H9 (cell line): ENCODE results near the gene ZMAT3. TPM values are rescaled to one million over a fixed set of nuclear protein-coding genes. Genes with fewer than 3 reads are reported as not detected.

Source experiments
- DNase-seq: peaks from one replicate; pipeline ENCODE4 v3.0.0-alpha.2; 2017
- H2AFZ ChIP-seq: one replicate; pipeline ENCODE4 v1.6.1; 2013; ENCODE audit warnings: mild to moderate bottlenecking, low read length, control low read depth, moderate library complexity
- H2AK5ac ChIP-seq: 2 replicates; pipeline ENCODE4 v1.6.1; 2013; ENCODE audit warnings: low read length, control low read depth, mixed read lengths; ENCODE audit not compliant: insufficient read length
- H2BK120ac ChIP-seq: one replicate; pipeline ENCODE4 v1.6.1; 2013; ENCODE audit warnings: low read depth, mild to moderate bottlenecking, low read length, control low read depth, inconsistent platforms; ENCODE audit not compliant: poor library complexity, severe bottlenecking
- H2BK12ac ChIP-seq: 2 replicates; pipeline ENCODE4 v1.6.1; 2013; ENCODE audit warnings: low read length, control low read depth, mixed read lengths, low read depth; ENCODE audit not compliant: insufficient read length
- H2BK15ac ChIP-seq: 2 replicates; pipeline ENCODE4 v1.6.1; 2013; ENCODE audit warnings: low read depth, low read length, control low read depth
- H2BK20ac ChIP-seq: one replicate; pipeline ENCODE4 v1.6.1; 2013; ENCODE audit warnings: low read depth, mild to moderate bottlenecking, low read length, control low read depth, inconsistent platforms; ENCODE audit not compliant: poor library complexity, severe bottlenecking
- H2BK5ac ChIP-seq: 2 replicates; pipeline ENCODE4 v1.6.1; 2013; ENCODE audit warnings: low read length, control low read depth, mixed read lengths; ENCODE audit not compliant: insufficient read length
- H3K14ac ChIP-seq: 2 replicates; pipeline ENCODE4 v1.6.1; 2013; ENCODE audit warnings: low read length, control low read depth; ENCODE audit not compliant: insufficient read depth
- H3K18ac ChIP-seq: 2 replicates; pipeline ENCODE4 v1.6.1; 2013; ENCODE audit warnings: low read depth, mild to moderate bottlenecking, mixed read lengths, low read length, control low read depth; ENCODE audit not compliant: insufficient read length
- H3K23ac ChIP-seq: 2 replicates; pipeline ENCODE4 v1.6.1; 2013; ENCODE audit warnings: low read length, control low read depth, mixed read lengths, low read depth; ENCODE audit not compliant: insufficient read length
- H3K23me2 ChIP-seq: 2 replicates; pipeline ENCODE4 v1.6.1; 2013; ENCODE audit warnings: low read depth, mild to moderate bottlenecking, mixed read lengths, low read length, control low read depth; ENCODE audit not compliant: insufficient read length, poor library complexity, severe bottlenecking
- H3K27ac ChIP-seq: 2 replicates; pipeline ENCODE4 v1.5.1; 2013; ENCODE audit warnings: low read length, control low read depth, mixed read lengths, low read depth; ENCODE audit not compliant: insufficient read length
- H3K27me3 ChIP-seq: 2 replicates; pipeline ENCODE4 v1.6.1; 2013; ENCODE audit warnings: low read length, control low read depth, inconsistent platforms; ENCODE audit not compliant: insufficient read depth
- H3K4ac ChIP-seq: 2 replicates; pipeline ENCODE4 v1.6.1; 2013; ENCODE audit warnings: low read depth, mild to moderate bottlenecking, control low read depth, inconsistent platforms, low read length, moderate library complexity
- H3K4me1 ChIP-seq: 2 replicates; pipeline ENCODE4 v1.6.1; 2013; ENCODE audit warnings: low read length, control low read depth, inconsistent platforms; ENCODE audit not compliant: insufficient read depth
- H3K4me2 ChIP-seq: 2 replicates; pipeline ENCODE4 v1.6.1; 2013; ENCODE audit warnings: low read length, control low read depth, mixed read lengths; ENCODE audit not compliant: insufficient read length, insufficient read depth
- H3K56ac ChIP-seq: 2 replicates; pipeline ENCODE4 v1.6.1; 2013; ENCODE audit warnings: low read depth, mild to moderate bottlenecking, mixed read lengths, low read length, control low read depth; ENCODE audit not compliant: insufficient read length
- H3K79me1 ChIP-seq: 2 replicates; pipeline ENCODE4 v1.6.1; 2013; ENCODE audit warnings: low read depth, mild to moderate bottlenecking, moderate library complexity, low read length, control low read depth, inconsistent platforms; ENCODE audit not compliant: insufficient read depth, poor library complexity, severe bottlenecking
- H3K79me2 ChIP-seq: 2 replicates; pipeline ENCODE4 v1.6.1; 2013; ENCODE audit warnings: low read length, control low read depth, inconsistent platforms; ENCODE audit not compliant: insufficient read depth
- H3K9ac ChIP-seq: 2 replicates; pipeline ENCODE4 v1.6.1; 2013; ENCODE audit warnings: low read length, control low read depth, mixed read lengths; ENCODE audit not compliant: insufficient read length; ENCODE audit errors: extremely low read depth
- H3K9me3 ChIP-seq: one replicate; pipeline ENCODE4 v1.6.1; 2013; ENCODE audit warnings: low read depth, low read length, inconsistent platforms; ENCODE audit not compliant: control insufficient read depth
- H3T11ph ChIP-seq: one replicate; pipeline ENCODE4 v1.6.1; 2013; ENCODE audit warnings: mild to moderate bottlenecking, low read length, control low read depth, inconsistent platforms
- H4K20me1 ChIP-seq: one replicate; pipeline ENCODE4 v1.6.1; 2013; ENCODE audit not compliant: control insufficient read depth, insufficient read length, insufficient read depth
- H4K5ac ChIP-seq: 2 replicates; pipeline ENCODE4 v1.6.1; 2013; ENCODE audit warnings: low read depth, mild to moderate bottlenecking, mixed read lengths, low read length, control low read depth; ENCODE audit not compliant: insufficient read length
- H4K8ac ChIP-seq: replicated peaks from 2 replicates; pipeline ENCODE4 v1.6.1; 2013; ENCODE audit warnings: low read length, control low read depth, mixed read lengths, low read depth; ENCODE audit not compliant: insufficient read length
- H4K91ac ChIP-seq: 2 replicates; pipeline ENCODE4 v1.6.1; 2013; ENCODE audit warnings: low read depth, mild to moderate bottlenecking, moderate library complexity, mixed read lengths, low read length, control low read depth; ENCODE audit not compliant: insufficient read length
- H3K27ac Mint-ChIP-seq, 3 experiments: 2 replicates in 2 of 3; 3 replicates in 1 of 3; pipeline ENCODE4 v1.8.0; 2020 to 2021; ENCODE audit warnings: mixed read lengths in 3 of 3, mild to moderate bottlenecking in 1 of 3, moderate library complexity in 1 of 3
- H3K27me3 Mint-ChIP-seq: 2 replicates; pipeline ENCODE4 v1.8.0; 2021; ENCODE audit warnings: low read depth, mild to moderate bottlenecking, moderate library complexity, mixed read lengths
- H3K36me3 Mint-ChIP-seq, 3 experiments: 2 replicates in 2 of 3; 3 replicates in 1 of 3; pipeline ENCODE4 v1.8.0; 2020 to 2021; ENCODE audit warnings: low read depth in 3 of 3, mixed read lengths in 3 of 3; ENCODE audit not compliant: insufficient read depth in 1 of 3
- H3K4me1 Mint-ChIP-seq, 2 experiments: 2 replicates each; pipeline ENCODE4 v1.8.0; 2020; ENCODE audit warnings: mixed read lengths in 2 of 2
- H3K4me3 Mint-ChIP-seq, 2 experiments: 2 replicates in 1 of 2; 3 replicates in 1 of 2; pipeline ENCODE4 v1.8.0; 2020 to 2021; ENCODE audit warnings: mild to moderate bottlenecking in 2 of 2, mixed read lengths in 2 of 2, moderate library complexity in 1 of 2
- H3K9me3 Mint-ChIP-seq, 2 experiments: 2 replicates in 1 of 2; 3 replicates in 1 of 2; pipeline ENCODE4 v1.8.0; 2020; ENCODE audit warnings: mild to moderate bottlenecking in 2 of 2, mixed read lengths in 2 of 2, moderate library complexity in 1 of 2
- WGBS: extraction: QIAGEN DNeasy Blood & Tissue Kit; methylation state at CpG from one replicate; pipeline ENCODE4 v1.1.7; 2013; ENCODE audit warnings: missing lambda C conversion rate, low lambda C conversion rate, mixed read lengths; ENCODE audit not compliant: insufficient read length; ENCODE audit errors: extremely low coverage; 5-methylcytosine and 5-hydroxymethylcytosine counted together
- total RNA-seq: library from RNA; stranded (reverse); gene quantifications from 2 replicates; pipeline ENCODE4 v1.2.1, GENCODE V29; 2021
- TF ChIP-seq, protein P1 (sequence below): fragments of 200-600 bp; sonication (generic); conservative IDR thresholded peaks from 3 replicates; pipeline ENCODE4 v1.8.0; 2021; ENCODE audit warnings: antibody characterized with exemption, mild to moderate bottlenecking

Gene ZMAT3
- total RNA-seq, 1 experiment from 2014 or later, result 9.4 TPM

DNA sequence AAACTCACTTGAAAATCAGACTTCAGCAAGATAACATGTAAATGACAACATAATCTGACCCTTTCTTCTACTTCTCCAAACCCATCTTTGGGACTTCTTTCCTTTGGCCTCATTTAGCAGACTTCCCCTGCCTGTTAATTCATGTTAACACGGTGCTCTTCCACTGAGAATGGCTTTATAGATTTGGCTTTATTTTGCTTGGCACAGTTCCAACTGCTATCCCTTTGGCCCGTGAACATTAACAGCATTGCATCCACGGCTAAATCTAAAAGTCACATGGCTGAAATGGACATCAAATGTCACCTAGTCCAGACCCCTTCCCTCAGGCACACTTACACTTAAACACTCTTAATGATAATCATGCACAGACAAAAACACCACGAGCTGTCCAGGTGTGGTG, 3.8 kb downstream of the ZMAT3 start:
- no peak overlapping the region for H4K8ac ChIP-seq
- peaks cover 7 to 15% of the 10 kb centered on the region in 2 experiments for H3K4me1 Mint-ChIP-seq
- H3K23ac ChIP-seq, result no peak overlapping the region
- no peak overlapping the region for H2BK5ac ChIP-seq
- H2AK5ac ChIP-seq, result no peak overlapping the region
- H4K91ac ChIP-seq, result no peak overlapping the region
- peaks cover 11% of the 10 kb centered on the region for H3K23me2 ChIP-seq
- H3T11ph ChIP-seq, result no peak overlapping the region
- no peak overlapping the region for H2AFZ ChIP-seq
- no peak overlapping the region for H3K9ac ChIP-seq
- no peak overlapping the region for H3K56ac ChIP-seq
- no peak overlapping the region for H3K27ac ChIP-seq
- H3K27me3 Mint-ChIP-seq, result 0 out of 2 replicates have a peak, but pooled peaks cover 1% of the 10 kb centered on the region
- no peak overlapping the region for H3K14ac ChIP-seq
- no peak overlapping the region for H2BK12ac ChIP-seq
- DNase-seq, result no peak
- H3K4ac ChIP-seq, result no peak overlapping the region
- no peaks in the 10 kb centered on the region for H4K20me1 ChIP-seq
- H2BK120ac ChIP-seq, result no peak overlapping the region
- no peaks in the 10 kb centered on the region for H3K27me3 ChIP-seq
- H2BK20ac ChIP-seq, result no peak overlapping the region
- no peaks in the 10 kb centered on the region for H3K79me2 ChIP-seq
- H3K4me1 ChIP-seq, result no peaks in the 10 kb centered on the region
- peak overlapping the region in 1 of 3 experiments; percentile 25; a peak in 1 of 7 replicates for H3K27ac Mint-ChIP-seq
- H3K18ac ChIP-seq, result no peak overlapping the region
- no peak overlapping the region for H4K5ac ChIP-seq
- no peak overlapping the region for H3K4me2 ChIP-seq
- no peak overlapping the region for H2BK15ac ChIP-seq
- WGBS, result no CpG with 5 or more reads among the region's 4 CpGs
- H3K9me3 ChIP-seq, result no peaks in the 10 kb centered on the region
- no peak overlapping the region for H3K4me3 Mint-ChIP-seq
- no peaks in the 10 kb centered on the region for H3K9me3 Mint-ChIP-seq
- peaks cover 0 to 16% (median 0%) of the 10 kb centered on the region in 3 experiments; a peak in 2 of 7 replicates for H3K36me3 Mint-ChIP-seq
- TF ChIP-seq, protein P1, sequence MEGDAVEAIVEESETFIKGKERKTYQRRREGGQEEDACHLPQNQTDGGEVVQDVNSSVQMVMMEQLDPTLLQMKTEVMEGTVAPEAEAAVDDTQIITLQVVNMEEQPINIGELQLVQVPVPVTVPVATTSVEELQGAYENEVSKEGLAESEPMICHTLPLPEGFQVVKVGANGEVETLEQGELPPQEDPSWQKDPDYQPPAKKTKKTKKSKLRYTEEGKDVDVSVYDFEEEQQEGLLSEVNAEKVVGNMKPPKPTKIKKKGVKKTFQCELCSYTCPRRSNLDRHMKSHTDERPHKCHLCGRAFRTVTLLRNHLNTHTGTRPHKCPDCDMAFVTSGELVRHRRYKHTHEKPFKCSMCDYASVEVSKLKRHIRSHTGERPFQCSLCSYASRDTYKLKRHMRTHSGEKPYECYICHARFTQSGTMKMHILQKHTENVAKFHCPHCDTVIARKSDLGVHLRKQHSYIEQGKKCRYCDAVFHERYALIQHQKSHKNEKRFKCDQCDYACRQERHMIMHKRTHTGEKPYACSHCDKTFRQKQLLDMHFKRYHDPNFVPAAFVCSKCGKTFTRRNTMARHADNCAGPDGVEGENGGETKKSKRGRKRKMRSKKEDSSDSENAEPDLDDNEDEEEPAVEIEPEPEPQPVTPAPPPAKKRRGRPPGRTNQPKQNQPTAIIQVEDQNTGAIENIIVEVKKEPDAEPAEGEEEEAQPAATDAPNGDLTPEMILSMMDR, result no peak
- no peaks in the 10 kb centered on the region for H3K79me1 ChIP-seq
